T-helper 22 cell (primary cell): Measurements from ENCODE around the gene RALGPS2.
"Not testable (repeated sequence)": the region's sequence is repeated elsewhere in the genome, so short reads cannot be mapped to it uniquely, and the experiment has no call there.

Source experiments
- DNase-seq: peaks from one replicate; pipeline ENCODE4 v3.0.0-alpha.2; 2020; ENCODE audit warnings: low read depth

RALGPS2 gene

GRCh38 chr1:178781533-178782330, 56.7 kb downstream of the RALGPS2 start:
- DNase-seq = no peak

- DNase-seq = no peak
Observed at GRCh38 chr1:178784131-178784536, 59.1 kb downstream of the RALGPS2 start.

GRCh38 chr1:178792394-178792793, 67.3 kb downstream of the RALGPS2 start:
- DNase-seq = no peak

GRCh38 chr1:178796013-178796412, 71.0 kb downstream of the RALGPS2 start:
- no peak for DNase-seq

- no peak for DNase-seq
Observed at GRCh38 chr1:178797590-178797989, 72.5 kb downstream of the RALGPS2 start.

- no peak for DNase-seq
Observed at GRCh38 chr1:178798232-178798861, 73.3 kb downstream of the RALGPS2 start.

GRCh38 chr1:178802873-178803272, 77.8 kb downstream of the RALGPS2 start:
- no peak for DNase-seq

GRCh38 chr1:178806665-178807300, 81.7 kb downstream of the RALGPS2 start:
- no peak for DNase-seq

- no peak for DNase-seq
Observed at GRCh38 chr1:178808529-178808928, 83.5 kb downstream of the RALGPS2 start.

- no peak for DNase-seq
Observed at GRCh38 chr1:178810585-178810984, 85.5 kb downstream of the RALGPS2 start.

GRCh38 chr1:178818416-178818815, 93.4 kb downstream of the RALGPS2 start:
- DNase-seq = no peak

- DNase-seq = no peak
Observed at GRCh38 chr1:178819123-178819522, 94.1 kb downstream of the RALGPS2 start.

GRCh38 chr1:178821134-178821866, 96.3 kb downstream of the RALGPS2 start:
- DNase-seq = no peak

- no peak for DNase-seq
Observed at GRCh38 chr1:178825167-178825566, 100.1 kb downstream of the RALGPS2 start.

GRCh38 chr1:178844436-178844835, 119.4 kb downstream of the RALGPS2 start:
- DNase-seq = no peak

GRCh38 chr1:178846306-178846705, 121.3 kb downstream of the RALGPS2 start:
- no peak for DNase-seq

- DNase-seq = no peak
Observed at GRCh38 chr1:178847396-178847849, 122.4 kb downstream of the RALGPS2 start.

- not testable (repeated sequence) for DNase-seq
Observed at GRCh38 chr1:178847919-178848318, 122.9 kb downstream of the RALGPS2 start.

- DNase-seq = no peak
Observed at GRCh38 chr1:178849918-178850317, 124.9 kb downstream of the RALGPS2 start.

GRCh38 chr1:178857126-178857525, 132.1 kb downstream of the RALGPS2 start:
- DNase-seq = no peak

GRCh38 chr1:178862416-178862815, 137.4 kb downstream of the RALGPS2 start:
- no peak for DNase-seq

- DNase-seq = no peak
Observed at GRCh38 chr1:178862864-178863263, 137.8 kb downstream of the RALGPS2 start.
